ENCODE measurements around the gene TMEM150A.

The TMEM150A gene

DNA sequence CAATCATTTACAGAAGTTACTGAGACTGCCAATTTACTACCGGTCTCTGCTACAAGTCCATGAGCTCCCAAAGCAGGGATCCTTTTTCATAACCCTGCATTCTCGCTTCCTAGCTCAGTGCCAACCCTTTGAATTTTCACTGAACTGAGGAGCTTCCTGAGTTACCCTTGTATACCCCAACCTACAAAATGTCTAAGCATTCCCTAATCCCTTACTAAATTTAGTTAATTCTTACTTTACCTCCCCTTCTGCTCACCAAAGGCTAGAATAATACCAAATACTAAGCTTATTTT, 53.9 kb downstream of the TMEM150A start:
- TF ChIP-seq, protein P1, sequence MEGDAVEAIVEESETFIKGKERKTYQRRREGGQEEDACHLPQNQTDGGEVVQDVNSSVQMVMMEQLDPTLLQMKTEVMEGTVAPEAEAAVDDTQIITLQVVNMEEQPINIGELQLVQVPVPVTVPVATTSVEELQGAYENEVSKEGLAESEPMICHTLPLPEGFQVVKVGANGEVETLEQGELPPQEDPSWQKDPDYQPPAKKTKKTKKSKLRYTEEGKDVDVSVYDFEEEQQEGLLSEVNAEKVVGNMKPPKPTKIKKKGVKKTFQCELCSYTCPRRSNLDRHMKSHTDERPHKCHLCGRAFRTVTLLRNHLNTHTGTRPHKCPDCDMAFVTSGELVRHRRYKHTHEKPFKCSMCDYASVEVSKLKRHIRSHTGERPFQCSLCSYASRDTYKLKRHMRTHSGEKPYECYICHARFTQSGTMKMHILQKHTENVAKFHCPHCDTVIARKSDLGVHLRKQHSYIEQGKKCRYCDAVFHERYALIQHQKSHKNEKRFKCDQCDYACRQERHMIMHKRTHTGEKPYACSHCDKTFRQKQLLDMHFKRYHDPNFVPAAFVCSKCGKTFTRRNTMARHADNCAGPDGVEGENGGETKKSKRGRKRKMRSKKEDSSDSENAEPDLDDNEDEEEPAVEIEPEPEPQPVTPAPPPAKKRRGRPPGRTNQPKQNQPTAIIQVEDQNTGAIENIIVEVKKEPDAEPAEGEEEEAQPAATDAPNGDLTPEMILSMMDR (IDR thresholded peaks at IDR 0.05; ENCODE audit: low read depth, low read length, missing control alignments): no peak
- H3K4me3 ChIP-seq (replicated peaks; ENCODE audit: low read depth, low read length): no peak overlapping the region
- no peak for DNase-seq (ENCODE audit: extremely low read depth, low read depth)
